GM12865 (cell line): ENCODE data around the gene TNIK.

ENCODE experiments used
- DNase-seq: peaks from one replicate; pipeline ENCODE4 v3.0.0; 2010; ENCODE audit warnings: low read depth
- H3K4me3 ChIP-seq: 2 replicates; pipeline ENCODE4 v1.5.1; 2011; ENCODE audit warnings: mild to moderate bottlenecking, low read depth, low read length, control low read depth
- CTCF ChIP-seq: IDR thresholded peaks from 2 replicates; pipeline ENCODE4 v1.5.1; 2011; ENCODE audit warnings: low read length, control low read depth, low read depth, inconsistent platforms; ENCODE audit not compliant: insufficient read depth; ENCODE audit errors: missing control alignments

The TNIK gene

GRCh38 chr3:171198781-171199472, 261.3 kb downstream of the TNIK start:
- no peak for DNase-seq

GRCh38 chr3:171195686-171196085, 264.5 kb downstream of the TNIK start:
- H3K4me3 ChIP-seq = no peak overlapping the region
- TF ChIP-seq CTCF = no peak
- DNase-seq = no peak

More at GRCh38 chr3:171198781-171199472, 261.3 kb downstream of the TNIK start:
- H3K4me3 ChIP-seq = no peak overlapping the region
- TF ChIP-seq CTCF = no peak

DNA sequence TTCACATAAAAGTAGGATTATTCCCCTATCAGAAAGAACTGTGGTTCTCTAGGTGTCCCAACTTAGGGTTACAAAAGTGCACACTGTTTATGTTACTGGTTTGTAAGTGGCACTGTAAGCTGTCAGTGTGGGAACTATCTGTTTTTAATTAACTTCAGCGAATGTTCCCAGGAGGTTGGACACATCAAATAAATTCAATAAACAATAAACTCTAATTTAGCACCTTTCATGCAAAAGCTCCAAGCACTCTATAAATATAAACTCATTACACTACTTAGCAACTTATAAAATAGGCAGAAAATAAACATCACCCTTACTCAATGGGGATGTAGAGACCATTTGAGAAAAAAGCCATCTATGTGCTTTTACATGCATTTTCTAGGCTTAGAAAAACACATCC, 265.2 kb downstream of the TNIK start:
- DNase-seq = no peak
- no peak for TF ChIP-seq CTCF
- no peak overlapping the region for H3K4me3 ChIP-seq

GRCh38 chr3:171193693-171194092, 266.5 kb downstream of the TNIK start:
- no peak for DNase-seq
- no peak overlapping the region for H3K4me3 ChIP-seq
- TF ChIP-seq CTCF = no peak

DNA sequence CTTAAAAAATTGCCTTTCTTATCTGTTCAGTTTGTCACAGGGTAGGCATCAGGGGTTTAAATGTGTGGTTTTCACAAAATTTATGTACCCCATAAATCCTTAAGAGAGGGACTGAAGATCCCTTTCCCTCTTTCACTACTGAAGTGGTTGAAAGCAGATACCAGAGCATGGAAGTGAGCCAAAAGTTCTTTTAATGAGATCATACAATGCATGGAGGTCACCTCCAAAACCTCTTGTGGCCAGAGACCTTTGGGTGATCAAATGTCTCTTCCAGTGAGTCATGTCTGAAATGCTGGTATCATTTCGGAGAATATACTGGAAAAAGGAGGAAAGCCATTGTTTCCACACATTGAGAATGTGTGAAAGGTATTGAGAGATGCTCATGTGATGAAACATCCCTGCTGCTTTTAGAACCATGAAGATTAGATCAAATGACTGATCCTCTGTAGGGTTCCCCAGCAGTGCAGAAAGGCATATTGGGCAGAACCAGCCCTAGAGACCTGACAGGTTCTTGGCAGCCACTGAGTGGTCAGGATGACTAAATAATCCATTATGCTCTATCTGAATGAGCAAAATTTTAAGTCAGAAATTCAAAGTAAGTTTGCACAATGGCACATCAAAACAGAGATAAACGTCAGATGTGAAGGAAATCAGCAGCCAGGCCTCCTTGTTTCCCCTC, 267.9 kb downstream of the TNIK start:
- no peak for DNase-seq
- no peak overlapping the region for H3K4me3 ChIP-seq
- no peak for TF ChIP-seq CTCF

GRCh38 chr3:171190668-171191067, 269.5 kb downstream of the TNIK start:
- no peak for DNase-seq
- H3K4me3 ChIP-seq = no peak overlapping the region
- TF ChIP-seq CTCF = no peak
